Measurements from ENCODE around the gene AUH. TPM values are rescaled to one million over a fixed set of nuclear protein-coding genes. Genes with fewer than 3 reads are reported as not detected.

AUH gene
- total RNA-seq, 4 donors from 2014 or later = 26.0 to 61.0 (median 31.0) TPM

DNA sequence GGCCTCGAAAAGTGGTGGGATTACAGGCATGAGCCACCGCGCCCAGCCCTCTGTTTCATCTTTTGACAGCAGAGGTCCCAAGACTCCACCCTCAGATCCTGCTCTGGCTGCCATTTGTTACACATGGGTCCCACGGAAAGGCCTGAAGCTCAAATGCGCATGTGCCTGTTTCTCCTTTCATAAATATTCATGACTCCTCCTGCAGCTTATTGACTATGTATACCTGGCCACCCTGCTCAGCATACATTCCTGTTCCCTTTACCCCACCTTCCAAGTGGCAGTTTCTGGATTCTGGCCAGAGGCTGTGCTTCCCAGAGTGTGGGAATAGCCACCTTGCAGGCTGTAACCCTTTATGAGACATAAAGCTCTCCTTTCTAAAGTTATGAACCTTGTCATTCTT lies 46.5 kb downstream of the AUH start:
- H3K27me3 ChIP-seq = no peaks in the 10 kb centered on the region
- H3K4me3 ChIP-seq = no peak overlapping the region
- H3K27ac ChIP-seq = no peak overlapping the region
- DNase-seq (ENCODE audit: low spot score in 2 of 2) = no peak
- H3K4me1 ChIP-seq = peaks cover 13% of the 10 kb centered on the region
- WGBS = 87% methylated on average over 5 of the region's 5 CpGs
- H3K9me3 ChIP-seq = no peaks in the 10 kb centered on the region
- H3K36me3 ChIP-seq = peaks cover 2% of the 10 kb centered on the region
- TF ChIP-seq, protein P1, sequence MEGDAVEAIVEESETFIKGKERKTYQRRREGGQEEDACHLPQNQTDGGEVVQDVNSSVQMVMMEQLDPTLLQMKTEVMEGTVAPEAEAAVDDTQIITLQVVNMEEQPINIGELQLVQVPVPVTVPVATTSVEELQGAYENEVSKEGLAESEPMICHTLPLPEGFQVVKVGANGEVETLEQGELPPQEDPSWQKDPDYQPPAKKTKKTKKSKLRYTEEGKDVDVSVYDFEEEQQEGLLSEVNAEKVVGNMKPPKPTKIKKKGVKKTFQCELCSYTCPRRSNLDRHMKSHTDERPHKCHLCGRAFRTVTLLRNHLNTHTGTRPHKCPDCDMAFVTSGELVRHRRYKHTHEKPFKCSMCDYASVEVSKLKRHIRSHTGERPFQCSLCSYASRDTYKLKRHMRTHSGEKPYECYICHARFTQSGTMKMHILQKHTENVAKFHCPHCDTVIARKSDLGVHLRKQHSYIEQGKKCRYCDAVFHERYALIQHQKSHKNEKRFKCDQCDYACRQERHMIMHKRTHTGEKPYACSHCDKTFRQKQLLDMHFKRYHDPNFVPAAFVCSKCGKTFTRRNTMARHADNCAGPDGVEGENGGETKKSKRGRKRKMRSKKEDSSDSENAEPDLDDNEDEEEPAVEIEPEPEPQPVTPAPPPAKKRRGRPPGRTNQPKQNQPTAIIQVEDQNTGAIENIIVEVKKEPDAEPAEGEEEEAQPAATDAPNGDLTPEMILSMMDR (IDR thresholded peaks at IDR 0.05) = no peak
- TF ChIP-seq POLR2A (IDR thresholded peaks at IDR 0.05) = no peak
- no peak for TF ChIP-seq POLR2AphosphoS5 (IDR thresholded peaks at IDR 0.05)
- TF ChIP-seq EP300 (IDR thresholded peaks at IDR 0.05) = no peak

DNA sequence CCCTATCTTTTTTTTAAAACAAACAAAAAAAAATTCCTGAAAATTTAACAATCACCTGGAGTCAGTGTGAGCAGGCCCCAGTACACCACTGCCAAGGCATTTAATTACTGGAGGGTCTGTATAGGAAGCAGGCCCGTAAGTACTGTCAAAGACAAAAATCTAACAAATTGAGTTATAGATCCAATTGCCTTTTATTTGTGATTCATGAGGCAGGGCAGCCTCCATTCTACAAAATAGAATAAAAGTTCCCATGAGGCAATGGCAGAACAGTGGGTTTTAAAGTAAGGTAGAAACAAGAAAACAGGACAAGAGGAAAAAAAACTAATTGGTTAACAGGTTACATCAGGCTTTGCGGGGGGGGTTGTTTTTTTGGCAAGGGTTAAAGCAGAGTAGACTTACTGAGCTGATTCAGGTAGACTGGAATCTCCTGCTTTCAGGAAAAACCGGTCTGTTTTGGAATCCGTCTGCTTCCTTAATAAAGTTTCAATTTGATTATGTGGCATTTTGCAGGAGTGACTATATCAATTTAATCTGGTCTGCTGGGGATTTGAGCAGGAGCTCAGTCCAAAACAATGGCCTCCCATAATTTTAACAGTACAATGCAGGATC lies 48.9 kb downstream of the AUH start:
- Histone ChIP-seq H3K4me1 (peaks cover 13% of the 10 kb centered on the region), H3K9me3 (no peaks in the 10 kb centered on the region), H3K27ac (peak overlapping the region; percentile 37), H3K27me3 (no peaks in the 10 kb centered on the region), H3K36me3 (peaks cover 2% of the 10 kb centered on the region), H3K4me3 (no peak overlapping the region)
- DNase-seq (ENCODE audit: low spot score in 2 of 2) = no peak
- TF ChIP-seq POLR2AphosphoS5 (IDR thresholded peaks at IDR 0.05) = no peak
- no peak for TF ChIP-seq POLR2A (IDR thresholded peaks at IDR 0.05)
- TF ChIP-seq, protein P1 (IDR thresholded peaks at IDR 0.05) = no peak
- TF ChIP-seq EP300 (IDR thresholded peaks at IDR 0.05) = no peak
- WGBS = 59% methylated on average over 4 of the region's 4 CpGs

DNA sequence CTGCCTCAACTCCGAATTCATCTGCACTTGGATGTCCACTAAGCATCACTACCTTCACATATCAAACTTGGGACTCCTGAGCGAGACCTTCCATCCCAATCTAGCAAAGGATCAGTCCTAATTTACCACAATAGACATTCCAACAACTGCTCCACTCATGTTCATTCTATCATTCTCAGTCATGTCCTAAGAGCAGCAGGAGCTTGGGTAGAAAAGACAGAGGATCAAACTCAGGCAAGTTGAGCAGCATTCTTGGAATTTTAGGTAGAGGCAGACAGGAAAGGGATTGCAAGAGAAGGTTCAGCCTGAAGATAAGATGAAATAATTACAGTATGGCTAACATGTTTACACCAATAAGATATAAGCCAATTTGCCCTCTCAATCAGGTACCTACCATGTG lies 51.7 kb downstream of the AUH start:
- H3K36me3 ChIP-seq = peaks cover 2% of the 10 kb centered on the region
- H3K27me3 ChIP-seq = no peaks in the 10 kb centered on the region
- no peak overlapping the region for H3K4me3 ChIP-seq
- TF ChIP-seq EP300 (IDR thresholded peaks at IDR 0.05) (no peak), POLR2A (IDR thresholded peaks at IDR 0.05) (no peak), POLR2AphosphoS5 (IDR thresholded peaks at IDR 0.05) (no peak)
- TF ChIP-seq, protein P1 (IDR thresholded peaks at IDR 0.05) = no peak
- DNase-seq (ENCODE audit: low spot score in 2 of 2) = no peak
- no peaks in the 10 kb centered on the region for H3K9me3 ChIP-seq
- no peak overlapping the region for H3K27ac ChIP-seq
- peaks cover 19% of the 10 kb centered on the region for H3K4me1 ChIP-seq
- WGBS = 98% methylated on average over 2 of the region's 2 CpGs

GRCh38 chr9:91308191-91308590 lies 53.5 kb downstream of the AUH start:
- Histone ChIP-seq H3K4me3 (no peak overlapping the region), H3K27ac (no peak overlapping the region), H3K27me3 (no peaks in the 10 kb centered on the region), H3K4me1 (peaks cover 27% of the 10 kb centered on the region), H3K9me3 (no peaks in the 10 kb centered on the region), H3K36me3 (peaks cover 2% of the 10 kb centered on the region)
- TF ChIP-seq POLR2AphosphoS5 (IDR thresholded peaks at IDR 0.05) (no peak), POLR2A (IDR thresholded peaks at IDR 0.05) (no peak), EP300 (IDR thresholded peaks at IDR 0.05) (no peak)
- TF ChIP-seq, protein P1 (IDR thresholded peaks at IDR 0.05) = no peak
- DNase-seq (ENCODE audit: low spot score in 2 of 2) = no peak
- 95% methylated on average over 2 of the region's 2 CpGs for WGBS

DNA sequence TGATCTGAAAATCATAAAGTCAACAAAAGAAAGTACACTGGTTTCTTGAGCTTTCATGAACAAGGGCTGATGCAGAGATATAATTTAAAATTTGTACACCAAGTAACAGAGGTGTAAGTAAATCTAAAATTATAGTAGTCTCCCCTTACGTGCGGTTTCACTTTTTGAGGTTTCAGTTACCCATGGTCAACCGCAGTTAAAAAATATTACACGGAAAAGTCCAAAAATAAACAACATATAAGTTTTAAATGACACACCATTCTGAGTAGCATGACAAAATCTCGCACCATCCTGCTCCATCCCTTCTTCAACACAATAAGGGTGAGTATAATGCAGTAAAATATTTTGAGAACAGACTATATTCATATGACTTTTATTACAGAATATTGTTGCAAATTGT lies 54.4 kb downstream of the AUH start:
- 91% methylated on average over 5 of the region's 5 CpGs for WGBS

More for the DNA sequence above, 54.4 kb downstream of the AUH start:
- H3K27me3 ChIP-seq = no peaks in the 10 kb centered on the region
- H3K4me3 ChIP-seq = no peak overlapping the region
- no peak for DNase-seq (ENCODE audit: low spot score in 2 of 2)
- peaks cover 26% of the 10 kb centered on the region for H3K4me1 ChIP-seq
- no peak overlapping the region for H3K27ac ChIP-seq
- no peak for TF ChIP-seq EP300 (IDR thresholded peaks at IDR 0.05)
- TF ChIP-seq, protein P1 (IDR thresholded peaks at IDR 0.05) = no peak
- no peak for TF ChIP-seq POLR2A (IDR thresholded peaks at IDR 0.05)
- no peak for TF ChIP-seq POLR2AphosphoS5 (IDR thresholded peaks at IDR 0.05)
- H3K36me3 ChIP-seq = peaks cover 2% of the 10 kb centered on the region
- no peaks in the 10 kb centered on the region for H3K9me3 ChIP-seq
